Naive thymus-derived CD4-positive, alpha-beta T cell (primary cell): ENCODE results near the gene OR10G3. TPM values are rescaled to one million over a fixed set of nuclear protein-coding genes. Genes with fewer than 3 reads are reported as not detected.
"Not testable (repeated sequence)": the region's sequence is repeated elsewhere in the genome, so short reads cannot be mapped to it uniquely, and the experiment has no call there.

Experiments used
- ATAC-seq: fragments of 150-1000 bp; cut with Tn5 transposase; 2 replicates; pipeline ENCODE4 v1.10.0; 2021; ENCODE audit warnings: mild to moderate bottlenecking, moderate library complexity
- CTCF ChIA-PET: fragments of 350-600 bp; sonication (Branson Sonifier 250); formaldehyde crosslinking; loops from one replicate; lab custom pipeline; 2021; ENCODE audit warnings: antibody characterized with exemption; lab: Charles Lee
- POLR2A ChIA-PET: fragments of 350-600 bp; sonication (Branson Sonifier 250); formaldehyde crosslinking; loops from one replicate; lab custom pipeline; 2021; ENCODE audit warnings: antibody characterized with exemption, inconsistent platforms; lab: Charles Lee
- DNase-seq, 9 donors: peaks; one replicate each; pipeline versions ENCODE4 v3.0.0 to v3.0.0-alpha.2; 2020 to 2022; ENCODE audit warnings: mixed read lengths in 1 of 9
- H3K27ac ChIP-seq: one replicate; pipeline ENCODE4 v1.7.0; 2013; ENCODE audit warnings: mild to moderate bottlenecking, low read depth, low read length, moderate library complexity
- H3K27me3 ChIP-seq, 2 donors: one replicate each; pipeline ENCODE4 v1.7.0; 2013; ENCODE audit warnings: low read length in 2 of 2, mild to moderate bottlenecking in 2 of 2, moderate library complexity in 2 of 2; ENCODE audit not compliant: control insufficient read depth in 2 of 2, insufficient read depth in 2 of 2
- H3K36me3 ChIP-seq, 3 experiments: 1 replicate in 2 of 3; 2 replicates in 1 of 3; pipeline ENCODE4 v1.7.0; 2013; ENCODE audit warnings: low read length in 3 of 3, mild to moderate bottlenecking in 3 of 3, moderate library complexity in 1 of 3; ENCODE audit not compliant: insufficient read depth in 3 of 3, control insufficient read depth in 2 of 3
- H3K4me1 ChIP-seq, 2 donors: one replicate each; pipeline ENCODE4 v1.7.0; 2013; ENCODE audit warnings: low read length in 2 of 2, mild to moderate bottlenecking in 2 of 2, moderate library complexity in 1 of 2; ENCODE audit not compliant: control insufficient read depth in 2 of 2, insufficient read depth in 2 of 2
- H3K4me3 ChIP-seq: 2 replicates; pipeline ENCODE4 v1.7.0; 2013; ENCODE audit warnings: mild to moderate bottlenecking, low read length
- H3K9me3 ChIP-seq, 3 experiments: 1 replicate in 2 of 3; 2 replicates in 1 of 3; pipeline ENCODE4 v1.7.0; 2013; ENCODE audit warnings: low read length in 3 of 3; ENCODE audit not compliant: control insufficient read depth in 2 of 3
- H3K27ac Mint-ChIP-seq, 9 donors: one replicate each; pipeline ENCODE4 v1.8.0; 2020 to 2022; ENCODE audit warnings: mixed read lengths in 9 of 9, mild to moderate bottlenecking in 8 of 9, moderate library complexity in 5 of 9, inconsistent platforms in 2 of 9
- H3K27me3 Mint-ChIP-seq, 5 donors: one replicate each; pipeline ENCODE4 v1.8.0; 2021 to 2022; ENCODE audit warnings: mixed read lengths in 5 of 5, mild to moderate bottlenecking in 1 of 5
- H3K36me3 Mint-ChIP-seq, 5 donors: one replicate each; pipeline ENCODE4 v1.8.0; 2020 to 2022; ENCODE audit warnings: mixed read lengths in 5 of 5, mild to moderate bottlenecking in 3 of 5, inconsistent platforms in 1 of 5
- H3K4me1 Mint-ChIP-seq, 7 donors: one replicate each; pipeline ENCODE4 v1.8.0; 2020 to 2022; ENCODE audit warnings: mixed read lengths in 7 of 7, mild to moderate bottlenecking in 3 of 7, inconsistent platforms in 1 of 7
- H3K4me3 Mint-ChIP-seq, 10 donors: one replicate each; pipeline ENCODE4 v1.8.0; 2020 to 2022; ENCODE audit warnings: mild to moderate bottlenecking in 10 of 10, mixed read lengths in 10 of 10, moderate library complexity in 6 of 10, inconsistent platforms in 2 of 10
- H3K9me3 Mint-ChIP-seq, 11 donors: one replicate each; pipeline ENCODE4 v1.8.0; 2020 to 2022; ENCODE audit warnings: mixed read lengths in 11 of 11, mild to moderate bottlenecking in 4 of 11, inconsistent platforms in 1 of 11, moderate library complexity in 1 of 11
- intact Hi-C, 2 donors: fragments of 100-400 bp; cut with micrococcal nuclease; formaldehyde crosslinking; loops; one replicate each; pipeline ENCODE4 v1.15.1; 2023
- polyA plus RNA-seq, 2 donors: library from polyadenylated mRNA; unstranded; fragments of 300-500 nt; fragmentation: Illumina TruSeq; gene quantifications; one replicate each; pipeline ENCODE4 v1.2.3, GENCODE V29; 2021
- total RNA-seq, 6 experiments: library from RNA in 5 of 6; stranded (reverse) in 5 of 6; gene quantifications; 1 replicate in 5 of 6; 2 replicates in 1 of 6; pipeline ENCODE4 v1.2.3 and lab custom pipeline; 2021 to 2026

Gene OR10G3, protein sequence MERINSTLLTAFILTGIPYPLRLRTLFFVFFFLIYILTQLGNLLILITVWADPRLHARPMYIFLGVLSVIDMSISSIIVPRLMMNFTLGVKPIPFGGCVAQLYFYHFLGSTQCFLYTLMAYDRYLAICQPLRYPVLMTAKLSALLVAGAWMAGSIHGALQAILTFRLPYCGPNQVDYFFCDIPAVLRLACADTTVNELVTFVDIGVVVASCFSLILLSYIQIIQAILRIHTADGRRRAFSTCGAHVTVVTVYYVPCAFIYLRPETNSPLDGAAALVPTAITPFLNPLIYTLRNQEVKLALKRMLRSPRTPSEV
- total RNA-seq (not detected), polyA plus RNA-seq (not detected), total RNA-seq (lab: John Stamatoyannopoulos, UW) (not detected)

DNA sequence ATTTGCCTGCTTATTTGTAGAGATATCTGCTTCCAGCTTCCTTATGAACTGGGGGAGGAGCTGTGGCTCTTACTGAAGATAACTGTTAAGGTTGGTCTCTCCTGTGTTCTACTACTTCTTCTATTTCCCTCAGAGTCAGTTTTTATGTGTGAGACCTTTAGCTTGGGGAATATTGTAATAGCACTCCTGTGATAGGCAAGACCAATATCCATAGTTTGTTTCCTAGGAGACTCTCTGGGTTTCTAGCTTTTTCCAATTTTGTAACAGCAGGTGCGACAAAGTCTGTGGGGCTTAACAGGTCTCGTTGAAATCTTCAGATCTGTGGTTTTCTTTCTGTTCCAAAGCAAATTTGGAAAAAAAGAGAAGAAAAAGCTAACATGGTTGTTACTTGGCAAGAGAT is at the start of gene OR10G3:
TSS of gene OR10G3 (minus strand) at position 101 of the 400 bp plus-strand sequence. CDS start 9,332 bp downstream, outside the sequence.
- no peaks in the 10 kb centered on the region for H3K4me1 ChIP-seq
- no peaks in the 10 kb centered on the region for H3K36me3 ChIP-seq
- no peak within 1 kb of the TSS for H3K4me3 Mint-ChIP-seq
- POLR2A ChIA-PET, result interaction anchor here (0.6 kb wide), 1 partner anchor 94 kb away, joined by 3 read pairs; no protein-coding TSS in a partner anchor
- no peaks in the 10 kb centered on the region for H3K36me3 Mint-ChIP-seq
- DNase-seq (no peak), ATAC-seq (no peak)
- peaks cover 0 to 2% (median 0%) of the 10 kb centered on the region in 7 donors for H3K4me1 Mint-ChIP-seq
- no peaks in the 10 kb centered on the region for H3K9me3 Mint-ChIP-seq
- H3K27ac ChIP-seq, result no peak within 1 kb of the TSS
- no peaks in the 10 kb centered on the region for H3K9me3 ChIP-seq
- H3K27me3 ChIP-seq, result no peaks in the 10 kb centered on the region
- H3K27me3 Mint-ChIP-seq, result peaks cover 0 to 19% (median 15%) of the 10 kb centered on the region in 5 donors
- intact Hi-C loops, result no loop called here
- CTCF ChIA-PET, result no interaction called here
- H3K27ac Mint-ChIP-seq, result no peak within 1 kb of the TSS
- no peak within 1 kb of the TSS for H3K4me3 ChIP-seq

DNA sequence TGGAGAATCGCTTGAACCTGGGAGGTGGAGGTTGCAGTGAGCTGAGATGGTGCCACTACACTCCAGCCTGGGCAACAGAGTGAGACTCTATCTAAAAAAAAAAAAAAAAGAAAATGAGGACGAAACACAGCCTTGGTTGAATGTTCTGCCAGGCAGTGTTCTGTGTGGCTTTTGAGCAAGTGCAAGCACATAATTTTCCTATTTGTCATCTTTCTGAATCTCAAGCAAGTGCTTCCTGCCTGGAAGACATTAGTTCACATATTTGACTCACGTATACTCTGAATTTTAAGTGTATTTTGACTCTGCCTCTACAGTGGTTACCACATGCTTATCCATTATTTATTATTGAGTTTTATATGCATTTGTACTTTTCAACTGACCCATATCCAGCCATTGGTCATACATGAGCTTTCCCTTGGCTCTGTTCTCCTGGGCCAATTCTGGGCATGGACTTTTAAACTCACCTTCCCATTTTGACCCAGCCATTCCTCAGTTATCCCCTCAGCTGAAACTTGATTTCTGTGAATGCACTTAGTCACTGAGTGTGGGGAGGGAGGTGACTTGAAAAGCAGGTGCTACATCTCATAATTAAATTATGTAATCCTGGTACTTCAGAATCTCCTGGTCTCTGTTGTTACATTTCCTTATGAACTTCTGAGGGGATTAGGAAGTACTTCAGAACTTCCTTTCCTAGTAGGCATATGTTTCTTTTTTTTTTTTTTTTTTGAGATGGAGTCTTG is 46.8 kb upstream of the OR10G3 start:
- H3K4me3 ChIP-seq, result no peak overlapping the region
- ChIA-PET CTCF (no interaction called here), POLR2A (no interaction called here)
- no peaks in the 10 kb centered on the region for H3K27me3 ChIP-seq
- intact Hi-C loops, result no loop called here
- Mint-ChIP-seq H3K27ac (no peak overlapping the region), H3K4me3 (no peak overlapping the region), H3K9me3 (peaks cover 0 to 7% (median 2%) of the 10 kb centered on the region in 11 donors), H3K4me1 (no peaks in the 10 kb centered on the region), H3K27me3 (peaks cover 7 to 30% (median 22%) of the 10 kb centered on the region in 5 donors), H3K36me3 (peaks cover 0 to 6% (median 0%) of the 10 kb centered on the region in 5 donors)
- H3K36me3 ChIP-seq, result no peaks in the 10 kb centered on the region
- no peaks in the 10 kb centered on the region for H3K4me1 ChIP-seq
- no peak for DNase-seq
- no peak overlapping the region for H3K27ac ChIP-seq
- no peak for ATAC-seq
- no peaks in the 10 kb centered on the region for H3K9me3 ChIP-seq

DNA sequence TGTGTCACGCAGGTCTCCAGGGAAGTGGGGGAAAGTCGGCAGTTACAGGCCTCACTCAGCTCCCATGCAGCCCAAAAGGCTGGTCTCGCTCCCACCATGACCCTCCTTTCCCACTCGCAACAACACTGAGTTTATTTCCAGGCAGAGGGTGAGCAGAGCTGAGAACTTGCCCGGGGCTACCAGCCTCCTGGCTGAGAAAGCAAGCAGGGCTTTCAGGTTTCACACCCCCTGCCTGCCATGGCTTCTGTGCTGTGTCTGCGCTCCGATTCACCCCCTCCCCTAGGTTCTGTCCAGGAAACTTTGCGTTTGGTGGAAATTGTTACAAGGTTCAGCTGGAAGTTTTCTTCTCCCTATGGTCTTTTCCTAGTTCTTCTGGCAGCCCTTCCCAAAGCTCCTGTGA is 37.7 kb upstream of the OR10G3 start:
- Mint-ChIP-seq H3K27me3 (peaks cover 4 to 34% (median 15%) of the 10 kb centered on the region in 5 donors), H3K4me1 (no peaks in the 10 kb centered on the region), H3K9me3 (peaks cover 0 to 4% (median 0%) of the 10 kb centered on the region in 11 donors), H3K27ac (no peak overlapping the region), H3K36me3 (peaks cover 0 to 5% (median 0%) of the 10 kb centered on the region in 5 donors), H3K4me3 (no peak overlapping the region)
- CTCF ChIA-PET, result no interaction called here
- DNase-seq (no peak), ATAC-seq (no peak)
- no peak overlapping the region for H3K27ac ChIP-seq
- H3K9me3 ChIP-seq, result no peaks in the 10 kb centered on the region
- H3K4me3 ChIP-seq, result no peak overlapping the region
- no peaks in the 10 kb centered on the region for H3K4me1 ChIP-seq
- no peaks in the 10 kb centered on the region for H3K27me3 ChIP-seq
- H3K36me3 ChIP-seq, result no peaks in the 10 kb centered on the region
- intact Hi-C loops, result no loop called here
- POLR2A ChIA-PET, result no interaction called here

DNA sequence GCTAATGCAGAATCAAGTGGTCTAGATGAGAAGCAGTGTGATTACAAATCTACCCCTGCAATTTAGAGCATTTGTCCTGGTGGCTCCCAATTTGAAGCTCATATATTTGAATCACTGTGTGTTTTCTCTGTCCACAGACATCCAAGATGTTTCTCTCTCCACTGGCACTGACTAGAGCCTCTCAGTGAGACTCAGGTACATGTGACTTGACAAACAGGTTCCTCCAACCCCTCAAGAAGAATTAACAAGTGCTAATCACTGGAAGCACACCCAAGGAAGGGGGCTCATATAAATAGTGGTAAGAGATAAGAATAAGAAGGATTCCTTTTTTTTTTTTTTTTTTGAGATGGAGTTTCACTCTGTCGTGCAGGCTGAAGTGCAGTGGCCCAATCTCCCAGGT is 34.4 kb upstream of the OR10G3 start:
- Mint-ChIP-seq H3K27me3 (peaks cover 0 to 30% (median 8%) of the 10 kb centered on the region in 5 donors), H3K27ac (no peak overlapping the region), H3K4me3 (no peak overlapping the region), H3K9me3 (peaks cover 0 to 4% (median 0%) of the 10 kb centered on the region in 11 donors), H3K4me1 (no peaks in the 10 kb centered on the region), H3K36me3 (peaks cover 0 to 5% (median 0%) of the 10 kb centered on the region in 5 donors)
- H3K27me3 ChIP-seq, result no peaks in the 10 kb centered on the region
- ChIA-PET CTCF (no interaction called here), POLR2A (no interaction called here)
- intact Hi-C loops, result no loop called here
- no peak overlapping the region for H3K27ac ChIP-seq
- ATAC-seq (no peak), DNase-seq (no peak)
- H3K36me3 ChIP-seq, result no peaks in the 10 kb centered on the region
- no peaks in the 10 kb centered on the region for H3K9me3 ChIP-seq
- H3K4me1 ChIP-seq, result no peaks in the 10 kb centered on the region
- H3K4me3 ChIP-seq, result no peak overlapping the region

- H3K4me3 ChIP-seq, result no peak overlapping the region
- no peaks in the 10 kb centered on the region for H3K36me3 ChIP-seq
- no peak overlapping the region for H3K27ac ChIP-seq
- Mint-ChIP-seq H3K36me3 (peaks cover 0 to 3% (median 0%) of the 10 kb centered on the region in 5 donors), H3K4me3 (no peak overlapping the region), H3K9me3 (peaks cover 0 to 4% (median 0%) of the 10 kb centered on the region in 11 donors), H3K4me1 (no peaks in the 10 kb centered on the region), H3K27ac (no peak overlapping the region), H3K27me3 (peaks cover 0 to 31% (median 0%) of the 10 kb centered on the region in 5 donors)
- DNase-seq (no peak), ATAC-seq (no peak)
- CTCF ChIA-PET, result no interaction called here
- no peaks in the 10 kb centered on the region for H3K9me3 ChIP-seq
- POLR2A ChIA-PET, result no interaction called here
- H3K4me1 ChIP-seq, result no peaks in the 10 kb centered on the region
- H3K27me3 ChIP-seq, result no peaks in the 10 kb centered on the region
- intact Hi-C loops, result no loop called here
Observed at GRCh38 chr14:21612324-21612723, 32.4 kb upstream of the OR10G3 start.

GRCh38 chr14:21602181-21602580 is 22.3 kb upstream of the OR10G3 start:
- H3K9me3 Mint-ChIP-seq, H3K4me3 ChIP-seq, DNase-seq, H3K9me3 ChIP-seq, H3K4me1 Mint-ChIP-seq, H3K4me1 ChIP-seq, H3K27ac ChIP-seq, H3K36me3 Mint-ChIP-seq, POLR2A ChIA-PET, intact Hi-C loops, ATAC-seq, H3K27me3 ChIP-seq, H3K4me3 Mint-ChIP-seq, H3K36me3 ChIP-seq, H3K27ac Mint-ChIP-seq, CTCF ChIA-PET: not testable (repeated sequence)
- peaks cover 0 to 11% (median 4%) of the 10 kb centered on the region in 5 donors for H3K27me3 Mint-ChIP-seq
